ENCODE results near the gene COPS7A.

Gene COPS7A

DNA sequence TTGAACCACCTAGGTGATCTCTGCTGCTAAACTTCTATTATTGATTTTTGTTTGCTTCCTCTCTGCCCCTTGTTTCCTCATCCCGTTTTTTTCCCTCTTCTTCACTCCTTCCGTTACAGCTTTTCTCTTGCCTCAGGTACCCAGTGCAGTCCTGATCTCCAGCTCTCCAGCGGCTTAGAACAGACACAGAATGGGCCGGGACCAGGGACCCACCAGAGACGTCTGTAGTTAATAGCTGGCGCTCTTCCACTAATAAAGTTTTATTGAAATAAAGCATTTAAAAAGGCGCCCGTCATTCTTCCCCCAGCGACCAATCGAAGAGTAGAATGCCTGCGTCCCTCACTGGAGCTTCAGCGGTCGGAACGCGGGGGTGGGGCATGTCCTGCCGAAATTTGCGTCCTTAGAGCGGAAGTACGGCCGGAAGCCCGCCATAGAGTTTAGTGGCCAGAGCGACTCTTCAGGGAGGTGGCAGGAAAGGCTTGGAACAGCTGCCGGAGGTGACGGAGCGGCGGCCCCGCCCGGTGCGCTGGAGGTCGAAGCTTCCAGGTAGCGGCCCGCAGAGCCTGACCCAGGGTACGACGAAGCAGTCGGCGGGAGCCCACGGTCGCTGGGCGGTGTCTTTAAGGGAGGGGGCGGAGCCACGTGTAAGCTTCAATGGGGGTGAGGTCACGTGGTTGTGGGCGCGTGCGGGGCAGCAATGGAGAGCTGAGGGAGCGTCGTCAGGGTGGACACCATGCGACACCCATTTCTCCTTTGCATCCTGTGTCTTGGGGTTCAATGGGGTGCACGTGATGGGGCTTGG is at the start of gene COPS7A:
COPS7A (plus strand) TSS at position 440 of the 802 bp plus-strand sequence. CDS start 611 bp downstream, outside the sequence.
- DNase-seq = peak; percentile 99

GRCh38 chr12:6676962-6677361 is 46.9 kb upstream of the COPS7A start:
- DNase-seq = no peak

DNA sequence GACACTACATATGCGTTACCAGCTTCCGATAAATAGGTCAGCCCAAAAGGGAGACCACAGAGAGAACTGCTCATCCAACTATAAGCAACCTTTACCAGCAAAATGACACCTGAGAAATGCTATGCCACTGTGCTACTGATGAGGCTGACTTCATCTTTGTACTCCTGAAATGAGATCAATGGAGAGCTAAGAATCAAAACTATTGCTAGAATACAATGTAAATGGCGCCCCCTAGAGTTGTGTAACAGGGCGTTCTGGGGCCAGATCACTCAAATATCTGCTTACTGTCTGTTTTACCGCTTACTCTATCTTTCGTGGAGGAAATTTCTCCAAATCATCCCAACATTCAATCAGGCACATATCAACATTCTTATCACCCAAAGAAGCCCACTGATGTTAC is 39.2 kb upstream of the COPS7A start:
- DNase-seq = peak; percentile 64

DNA sequence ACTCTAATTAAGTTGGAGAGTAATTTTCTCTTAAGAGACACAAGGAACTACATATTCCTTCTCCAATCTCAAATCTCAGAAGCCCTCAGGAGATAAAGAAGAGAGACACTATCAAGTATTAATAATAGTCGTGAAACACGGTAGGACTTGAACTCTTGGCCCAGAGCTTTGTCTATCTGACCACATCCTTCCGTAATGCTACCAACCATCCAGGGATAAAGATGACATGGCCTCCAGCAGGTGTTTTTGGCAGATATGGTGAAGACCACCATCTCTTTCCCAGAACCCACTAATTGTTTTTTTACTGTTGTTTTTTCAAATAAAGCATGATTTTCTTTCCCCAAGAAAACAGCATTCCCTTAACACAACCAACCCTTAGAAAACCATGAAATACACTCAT is 38.0 kb upstream of the COPS7A start:
- no peak for DNase-seq

DNA sequence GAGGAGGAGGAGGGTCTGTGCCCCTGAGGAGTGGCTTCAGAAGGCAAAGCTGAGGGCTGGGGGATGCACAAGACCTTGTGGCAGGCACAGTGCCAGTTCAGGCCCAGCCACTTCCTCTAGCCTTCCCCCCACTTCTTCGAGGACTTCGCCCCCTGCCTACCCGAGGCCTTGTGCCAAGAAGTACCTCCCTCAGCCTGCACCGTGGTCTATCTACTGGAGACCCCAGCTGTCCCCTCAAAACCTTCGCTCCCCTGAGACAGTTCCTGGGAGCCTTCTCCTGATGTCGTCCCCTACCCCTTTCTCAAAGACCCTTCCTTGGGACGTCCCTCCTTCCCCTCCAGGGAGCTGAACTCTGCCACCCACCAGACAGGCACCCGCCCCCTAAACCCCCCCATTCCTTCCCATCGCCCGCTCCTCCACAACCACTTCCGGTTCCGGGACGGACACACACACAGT is 35.3 kb upstream of the COPS7A start:
- DNase-seq = peak; percentile 30

- DNase-seq = peak; percentile 100
Measured at GRCh38 chr12:6688999-6689882, 34.6 kb upstream of the COPS7A start, which contains the start of gene ZNF384. ZNF384 (minus strand) TSS chr12:6689375; CDS start chr12:6679520, 9,855 bp downstream.

DNA sequence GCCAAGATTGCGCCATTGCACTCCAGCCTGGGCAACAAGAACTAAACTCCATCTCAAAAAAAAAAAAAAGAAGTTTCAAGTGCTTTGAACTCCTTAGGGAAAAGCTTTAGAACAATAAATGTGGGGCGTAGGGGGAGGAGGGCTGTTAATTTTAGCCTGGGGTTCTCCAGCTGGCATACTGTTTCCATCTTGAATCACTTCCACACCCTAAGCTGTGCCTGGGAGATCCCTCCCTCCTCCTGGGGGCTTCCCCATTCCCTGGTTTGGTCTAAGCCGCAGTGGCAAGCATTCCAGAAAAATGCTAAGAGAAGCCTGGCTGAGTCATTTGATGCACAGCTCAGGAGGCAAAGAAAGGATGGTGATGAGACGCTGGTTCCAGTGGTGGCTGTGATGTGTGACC is 32.4 kb upstream of the COPS7A start:
- no peak for DNase-seq

- no peak for DNase-seq
Measured at GRCh38 chr12:6692888-6693287, 31.0 kb upstream of the COPS7A start.

- no peak for DNase-seq
Measured at GRCh38 chr12:6693832-6694355, 30.0 kb upstream of the COPS7A start.

GRCh38 chr12:6694701-6695100 is 29.1 kb upstream of the COPS7A start:
- DNase-seq = no peak

DNA sequence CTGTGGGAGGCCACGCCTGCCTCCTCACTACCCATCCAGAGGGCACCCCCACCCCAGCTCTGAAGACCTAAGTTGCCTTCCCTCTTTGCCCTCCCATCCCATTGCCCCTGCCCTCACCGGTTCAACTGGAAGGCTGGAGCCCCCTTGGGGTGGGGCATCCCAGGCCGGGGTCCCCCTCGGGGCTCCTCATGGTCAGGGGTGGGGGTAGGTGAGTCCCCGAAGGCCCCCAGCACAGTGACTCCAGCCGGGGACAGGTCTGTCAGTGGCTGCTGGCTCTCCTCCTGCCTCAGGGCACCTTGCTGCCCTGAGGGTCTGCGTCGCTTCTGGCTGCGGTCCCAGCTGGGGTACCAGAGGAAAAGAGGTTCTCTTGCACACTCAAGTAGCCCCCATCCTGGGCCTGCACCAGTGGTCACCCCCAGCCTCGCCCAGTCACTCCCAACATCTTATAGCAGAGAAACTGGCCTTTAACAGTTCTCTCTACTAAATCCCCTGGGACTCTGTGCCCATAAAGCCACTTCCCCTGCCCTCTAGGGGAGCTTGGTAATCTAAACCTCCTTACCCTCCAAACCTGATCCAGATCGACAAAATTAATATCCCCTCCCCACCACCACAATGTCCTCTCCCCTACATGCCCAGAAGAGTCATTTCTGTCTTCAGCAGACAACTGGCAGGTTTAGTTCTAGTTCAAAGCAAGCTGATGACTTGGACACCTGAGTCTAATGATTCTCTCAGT is 28.4 kb upstream of the COPS7A start:
- DNase-seq = no peak

GRCh38 chr12:6696690-6697583 is 26.9 kb upstream of the COPS7A start:
- DNase-seq = no peak

DNA sequence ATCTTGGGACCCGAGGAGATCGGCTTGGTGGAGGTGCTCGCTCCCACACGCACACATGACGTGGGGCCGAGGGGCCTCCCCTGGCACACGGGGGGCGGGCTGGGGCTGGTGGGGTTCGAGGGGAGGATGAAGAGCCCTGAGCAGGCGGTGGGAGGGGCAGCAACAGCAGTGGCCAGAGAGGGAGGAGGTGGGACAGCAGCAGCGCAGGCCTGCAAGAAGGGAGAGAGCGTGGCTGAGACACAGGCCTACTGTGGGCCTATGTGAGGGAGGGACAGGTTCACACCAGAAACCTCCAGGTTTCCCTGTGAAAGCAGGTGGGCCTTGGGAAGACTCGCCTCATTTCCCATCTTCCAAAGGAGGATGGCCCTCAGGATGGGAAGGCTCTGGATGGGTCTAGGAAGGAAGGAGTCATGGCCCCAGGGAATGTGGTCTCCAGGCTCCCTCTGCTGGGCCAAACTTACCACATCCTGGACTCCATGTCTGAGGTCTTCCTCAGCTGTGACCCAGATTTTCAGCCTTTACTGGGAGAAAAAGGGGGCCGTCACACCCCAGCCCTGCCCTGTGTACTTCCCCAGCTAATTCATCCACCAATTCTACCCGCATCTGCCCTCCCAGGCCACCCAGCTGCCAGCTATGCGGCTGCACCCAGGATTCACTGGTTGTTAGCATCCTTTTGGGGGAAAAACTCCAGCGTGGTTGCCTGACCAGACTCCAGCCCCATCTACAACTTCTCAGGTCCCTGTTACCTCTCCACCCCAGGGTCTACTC is 26.1 kb upstream of the COPS7A start:
- peak; percentile 35 for DNase-seq

DNA sequence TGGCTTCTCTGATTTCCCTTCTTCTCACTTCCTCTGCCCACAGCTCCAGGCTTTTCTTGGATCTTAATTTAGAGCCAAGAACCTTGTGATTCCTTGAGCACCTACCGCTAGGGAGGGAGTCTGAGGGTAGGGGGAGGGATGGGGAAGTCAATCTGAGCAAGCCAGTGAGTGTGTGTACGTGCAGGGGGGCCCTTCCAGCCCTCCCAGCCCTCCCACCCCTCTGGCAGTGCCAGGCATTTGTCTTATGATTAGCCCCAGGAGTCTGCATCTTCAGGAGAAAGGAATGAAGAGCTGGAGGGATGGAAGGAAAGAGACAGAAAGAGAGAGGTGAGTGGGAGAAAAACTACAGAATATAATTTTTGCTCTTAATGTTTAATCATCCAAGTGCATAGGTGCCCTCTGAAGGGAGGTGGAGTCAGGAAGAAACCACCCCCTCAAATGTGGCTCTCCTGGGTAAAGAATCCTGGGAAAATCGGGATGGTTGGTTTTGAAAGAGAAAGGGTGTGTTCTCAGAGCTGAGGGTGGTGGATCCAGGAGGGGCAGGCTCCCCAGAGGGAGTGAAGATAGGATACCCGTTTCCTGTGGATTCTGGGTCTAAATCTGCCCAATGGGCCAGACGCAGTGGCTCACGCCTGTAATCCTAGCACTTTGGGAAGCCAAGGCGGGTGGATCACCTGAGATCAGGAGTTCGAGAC is 25.3 kb upstream of the COPS7A start:
- no peak for DNase-seq

DNA sequence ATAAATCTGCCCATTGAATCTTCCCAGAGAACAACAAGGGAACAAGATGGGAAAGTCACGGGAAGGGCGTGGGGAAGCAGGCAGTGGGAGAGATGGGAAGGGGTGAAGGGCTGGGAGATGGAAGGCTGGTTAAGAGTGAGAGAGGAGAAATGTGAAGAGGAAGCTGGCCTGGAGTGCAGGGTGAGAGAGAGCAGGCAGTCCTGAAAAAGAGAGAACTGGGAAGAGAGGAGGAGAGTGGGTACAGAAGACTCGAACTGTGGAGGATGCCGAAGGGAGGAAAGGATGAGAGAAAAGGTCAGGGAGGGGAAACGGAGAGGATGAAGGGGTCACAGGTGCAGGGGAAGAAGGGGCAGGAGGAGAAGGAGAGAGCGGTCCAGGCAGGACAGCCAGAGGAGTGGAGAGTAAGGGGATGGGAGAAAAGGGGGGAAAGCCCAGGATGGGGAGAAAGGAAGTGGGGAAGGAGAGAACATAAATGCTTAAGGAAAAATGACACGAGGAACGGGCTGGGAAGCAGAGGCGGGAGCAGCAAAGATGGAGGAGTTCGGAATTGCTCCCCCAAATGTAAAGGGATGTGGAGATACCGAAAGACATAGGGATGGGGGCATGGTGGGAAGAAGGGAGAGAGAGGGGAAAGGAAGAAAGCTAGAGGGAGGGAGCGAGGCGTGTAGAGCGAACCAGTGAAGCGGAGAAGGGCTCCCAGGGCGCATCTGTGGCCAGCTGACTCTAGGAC is 24.4 kb upstream of the COPS7A start:
- DNase-seq = no peak

DNA sequence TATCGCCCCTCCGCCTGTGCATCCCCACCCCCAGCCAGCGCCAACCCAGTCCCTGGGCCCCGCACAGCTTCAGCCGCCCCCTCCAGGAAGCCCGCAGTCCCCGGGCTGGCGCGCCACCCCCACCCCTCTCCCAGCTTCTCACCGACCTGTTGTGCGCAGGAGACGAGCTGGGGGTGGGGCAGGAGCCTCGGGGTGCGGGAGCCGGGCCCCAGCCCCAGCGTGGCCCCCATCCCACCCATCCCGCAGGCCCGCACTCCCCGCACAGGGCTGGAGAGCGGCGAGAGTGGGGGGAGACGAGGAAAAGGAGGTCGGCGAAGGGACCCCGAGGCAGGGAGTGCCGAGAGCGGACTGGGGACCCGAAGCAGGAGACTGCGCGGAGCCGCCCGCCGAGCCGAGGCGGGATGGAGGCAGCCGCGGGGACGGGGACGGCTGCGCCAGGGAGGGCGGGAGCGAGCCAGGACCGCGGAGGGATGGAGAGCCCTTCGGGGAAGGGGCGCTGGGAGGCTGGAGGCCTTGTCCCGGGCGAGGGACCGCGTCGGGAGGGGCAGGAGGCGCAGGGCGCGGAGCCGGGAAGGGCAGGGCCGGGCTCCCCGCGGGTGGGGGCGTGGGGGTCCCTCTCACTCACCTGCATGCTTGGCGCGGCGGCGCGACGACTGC is 23.7 kb upstream of the COPS7A start:
- DNase-seq = no peak

GRCh38 chr12:6700646-6701051 is 23.2 kb upstream of the COPS7A start, which contains the start of gene PIANP:
PIANP (minus strand) TSS chr12:6700815; CDS start chr12:6698061, 2,754 bp downstream.
- no peak for DNase-seq

GRCh38 chr12:6701078-6701768 is 22.6 kb upstream of the COPS7A start:
- DNase-seq = no peak
